Activated naive CD8-positive, alpha-beta T cell treated with anti-CD3 and anti-CD28 coated beads for 36 hours (primary cell): ENCODE data around the gene PIGBOS1. TPM values are rescaled to one million over a fixed set of nuclear protein-coding genes. Genes with fewer than 3 reads are reported as not detected.
"Not testable (repeated sequence)": the region's sequence is repeated elsewhere in the genome, so short reads cannot be mapped to it uniquely, and the experiment has no call there.

Experiments
- DNase-seq: peaks from one replicate; pipeline ENCODE4 v3.0.0; 2021
- H3K27ac Mint-ChIP-seq: one replicate; pipeline ENCODE4 v1.8.0; 2022; ENCODE audit warnings: mild to moderate bottlenecking, moderate library complexity, mixed read lengths
- H3K27me3 Mint-ChIP-seq: one replicate; pipeline ENCODE4 v1.8.0; 2022; ENCODE audit warnings: mild to moderate bottlenecking, mixed read lengths
- H3K36me3 Mint-ChIP-seq: one replicate; pipeline ENCODE4 v1.8.0; 2021; ENCODE audit warnings: mild to moderate bottlenecking, mixed read lengths
- H3K4me1 Mint-ChIP-seq: one replicate; pipeline ENCODE4 v1.8.0; 2021; ENCODE audit warnings: mixed read lengths
- H3K4me3 Mint-ChIP-seq: one replicate; pipeline ENCODE4 v1.8.0; 2022; ENCODE audit warnings: mild to moderate bottlenecking, moderate library complexity, mixed read lengths
- H3K9me3 Mint-ChIP-seq: one replicate; pipeline ENCODE4 v1.8.0; 2022; ENCODE audit warnings: mixed read lengths
- total RNA-seq, 2 experiments: library from RNA; stranded (reverse); gene quantifications; one replicate each; pipeline ENCODE4 v1.2.3, GENCODE V29; 2021

The PIGBOS1 gene
- total RNA-seq, 2 experiments from 2014 or later = 13.6 to 14.4 TPM

DNA sequence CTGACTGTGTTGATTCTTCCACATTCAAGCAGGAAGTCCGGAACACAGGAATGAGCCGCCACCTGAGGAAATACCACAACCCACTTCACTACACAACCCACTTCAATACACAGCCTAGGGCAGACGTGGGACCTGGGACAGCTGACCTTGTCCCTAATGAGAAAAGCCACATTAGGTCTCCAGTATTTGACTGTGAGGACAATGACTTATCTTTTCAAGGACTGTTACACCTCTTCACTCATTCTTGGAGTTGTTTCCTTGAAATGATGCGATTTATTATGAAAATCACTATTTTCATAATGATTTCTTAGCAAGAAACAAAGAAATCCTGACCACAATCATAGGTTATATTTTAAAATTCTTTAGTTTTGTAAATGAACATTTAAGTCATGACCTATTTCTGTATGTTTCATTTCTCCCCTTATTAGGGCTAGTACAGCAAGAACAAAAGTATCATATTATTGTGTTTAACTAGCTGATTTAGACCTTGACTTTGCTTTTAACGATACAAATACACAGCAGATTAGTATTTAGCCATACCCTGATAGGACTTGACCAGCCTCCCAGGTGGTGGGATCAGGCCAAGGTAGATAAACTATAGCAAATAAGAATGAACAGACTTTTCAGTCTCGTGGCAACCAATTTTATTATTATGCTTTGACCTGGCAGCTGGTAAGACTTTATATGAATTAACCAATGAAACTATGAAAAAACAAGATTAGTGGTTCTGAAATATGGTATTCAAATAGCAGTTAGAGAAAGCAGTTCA, 35.4 kb downstream of the PIGBOS1 start:
- Mint-ChIP-seq H3K27me3 (no peaks in the 10 kb centered on the region), H3K9me3 (peaks cover 2% of the 10 kb centered on the region), H3K36me3 (peaks cover 76% of the 10 kb centered on the region), H3K4me1 (peaks cover 91% of the 10 kb centered on the region), H3K27ac (peak overlapping the region; percentile 85), H3K4me3 (no peak overlapping the region)
- no peak for DNase-seq

DNA sequence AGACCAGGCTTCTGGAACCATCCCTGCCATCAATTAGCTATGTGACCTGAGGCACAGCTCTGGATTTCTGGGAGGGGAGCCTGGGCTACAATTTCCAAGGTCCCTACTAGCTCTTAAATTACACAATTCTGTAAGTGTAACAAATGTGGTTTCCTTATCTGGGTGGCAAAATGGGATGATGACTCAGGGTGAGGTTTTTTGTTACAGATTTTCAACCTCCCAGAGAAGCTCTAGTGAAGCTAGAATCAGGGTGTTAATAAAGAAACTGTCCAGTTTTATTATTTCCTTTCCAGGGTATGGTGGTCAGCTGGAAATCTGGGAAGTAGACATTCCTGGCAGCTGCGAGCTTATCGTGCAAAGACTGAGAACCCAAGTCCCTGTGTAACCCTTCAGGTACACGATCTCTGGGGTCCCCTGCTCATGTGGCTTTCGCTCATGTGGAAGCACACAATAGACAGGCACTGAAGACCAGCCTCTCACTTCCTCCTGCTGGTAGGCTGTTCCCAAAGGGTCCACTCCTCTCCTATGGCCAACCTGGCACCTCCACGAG, 36.6 kb downstream of the PIGBOS1 start:
- Mint-ChIP-seq H3K27ac (peak overlapping the region; percentile 85), H3K4me1 (peaks cover 91% of the 10 kb centered on the region), H3K36me3 (peaks cover 69% of the 10 kb centered on the region), H3K9me3 (peaks cover 2% of the 10 kb centered on the region), H3K4me3 (peak overlapping the region; percentile 22), H3K27me3 (no peaks in the 10 kb centered on the region)
- DNase-seq = no peak

DNA sequence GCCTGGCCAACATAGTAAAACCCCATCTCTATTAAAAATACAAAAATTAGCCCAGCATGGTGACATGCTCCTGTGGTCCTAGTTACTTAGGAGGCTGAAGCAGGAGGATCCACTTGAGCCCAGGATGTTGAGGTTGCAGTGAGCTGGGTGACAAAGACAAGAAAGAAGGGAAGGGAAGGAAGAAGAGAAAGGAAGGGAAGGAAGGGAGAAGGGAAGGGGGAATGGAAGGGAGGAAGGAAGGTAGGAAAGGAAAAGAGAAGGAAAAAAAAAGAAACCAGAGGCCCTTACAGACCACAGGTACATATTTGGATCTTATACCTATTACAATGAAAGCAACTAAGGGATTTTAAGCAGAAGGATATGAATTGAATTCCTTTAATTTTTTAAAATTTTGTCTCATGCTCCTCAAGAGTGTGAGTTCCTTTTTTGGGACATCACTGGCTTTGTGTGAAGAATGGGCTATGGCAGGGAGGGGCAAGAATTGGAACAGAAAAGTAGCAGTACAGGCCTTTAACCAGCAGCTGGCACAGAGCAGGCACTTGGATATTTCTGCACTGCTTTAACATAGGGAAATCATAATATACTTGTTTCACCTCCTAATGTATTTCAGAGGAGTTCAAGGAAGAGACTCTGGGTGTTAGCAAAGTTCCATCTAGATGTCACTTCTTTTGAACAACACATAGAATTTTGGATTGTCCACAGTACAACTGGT, 37.2 kb downstream of the PIGBOS1 start:
- Mint-ChIP-seq H3K4me1 (peaks cover 94% of the 10 kb centered on the region), H3K4me3 (peak overlapping the region; percentile 37), H3K9me3 (peaks cover 2% of the 10 kb centered on the region), H3K36me3 (peaks cover 64% of the 10 kb centered on the region), H3K27ac (peak overlapping the region; percentile 85), H3K27me3 (no peaks in the 10 kb centered on the region)
- DNase-seq = no peak

- Mint-ChIP-seq H3K36me3 (peaks cover 53% of the 10 kb centered on the region), H3K27ac (peak overlapping the region; percentile 80), H3K4me1 (peaks cover 91% of the 10 kb centered on the region)
- not testable (repeated sequence) for H3K4me3 Mint-ChIP-seq, H3K27me3 Mint-ChIP-seq, H3K9me3 Mint-ChIP-seq
- peak; percentile 32 for DNase-seq
Observed at GRCh38 chr15:55280589-55280988, 38.3 kb downstream of the PIGBOS1 start.

DNA sequence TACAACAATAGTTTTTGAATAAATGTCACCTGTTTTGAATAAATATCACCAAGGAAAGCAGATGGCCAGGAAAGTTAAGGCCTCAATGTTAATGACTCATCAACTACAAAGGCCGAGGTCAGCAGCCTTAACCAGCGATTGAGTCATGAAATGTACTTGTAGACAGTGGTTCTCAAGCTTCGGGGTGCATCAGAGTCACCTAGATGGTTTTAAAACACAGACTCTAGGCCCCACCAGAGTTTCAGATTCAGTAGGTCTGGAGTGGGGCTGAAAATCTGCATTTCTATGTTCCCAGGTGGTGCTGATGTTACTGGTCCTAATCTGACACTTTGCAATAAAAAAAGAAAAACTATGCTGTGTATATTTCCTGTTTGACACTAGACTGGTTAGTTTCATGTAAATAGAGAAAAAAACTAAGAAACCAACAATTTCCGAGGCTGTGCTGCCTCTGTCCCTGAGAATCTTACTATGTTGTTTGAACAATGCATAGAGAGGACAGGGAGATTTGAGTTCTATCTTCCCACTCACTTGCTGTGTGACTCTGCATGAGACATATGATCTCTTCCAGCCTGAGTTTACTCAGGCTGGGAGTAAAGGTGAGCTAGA, 39.1 kb downstream of the PIGBOS1 start:
- Mint-ChIP-seq H3K27me3 (no peaks in the 10 kb centered on the region), H3K36me3 (peaks cover 55% of the 10 kb centered on the region), H3K4me1 (peaks cover 90% of the 10 kb centered on the region), H3K4me3 (peak overlapping the region; percentile 60), H3K9me3 (peaks cover 2% of the 10 kb centered on the region), H3K27ac (peak overlapping the region; percentile 97)
- peak; percentile 65 for DNase-seq

DNA sequence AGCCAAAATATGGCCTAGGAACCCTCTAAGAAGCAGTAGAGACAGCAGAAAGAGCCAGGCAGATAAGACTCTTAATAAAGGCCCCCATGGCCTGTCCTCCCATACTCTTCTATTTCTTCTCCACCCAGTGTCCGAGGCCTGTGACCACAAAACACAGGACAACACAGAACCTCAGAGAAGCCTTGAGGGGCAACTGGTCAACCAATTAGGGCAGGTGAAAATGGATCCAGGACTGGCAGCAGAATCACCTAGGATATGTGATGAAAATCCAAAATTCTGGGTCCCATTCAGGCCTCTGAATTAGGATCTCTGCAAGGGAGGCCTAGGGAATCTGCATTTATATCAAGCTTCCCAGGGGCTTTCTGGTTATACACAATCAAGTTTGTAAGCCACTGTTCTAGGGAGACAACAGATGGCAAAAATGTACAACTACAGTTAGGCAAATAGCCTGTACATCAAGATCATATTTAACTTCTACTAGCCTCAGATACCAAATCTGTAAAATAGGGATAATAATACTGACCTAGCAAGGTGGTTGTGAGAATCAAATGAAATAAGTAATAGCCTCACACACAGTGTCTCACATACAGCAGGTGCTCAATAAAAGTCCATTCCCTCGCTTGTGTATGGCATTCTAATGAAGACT, 39.7 kb downstream of the PIGBOS1 start:
- peaks cover 51% of the 10 kb centered on the region for H3K36me3 Mint-ChIP-seq
- H3K27ac Mint-ChIP-seq = peak overlapping the region; percentile 97
- H3K4me1 Mint-ChIP-seq = peaks cover 85% of the 10 kb centered on the region
- peaks cover 2% of the 10 kb centered on the region for H3K9me3 Mint-ChIP-seq
- H3K4me3 Mint-ChIP-seq = peak overlapping the region; percentile 36
- no peak for DNase-seq
- no peaks in the 10 kb centered on the region for H3K27me3 Mint-ChIP-seq

GRCh38 chr15:55277715-55278114, 41.2 kb downstream of the PIGBOS1 start:
- H3K9me3 Mint-ChIP-seq = peaks cover 4% of the 10 kb centered on the region
- no peaks in the 10 kb centered on the region for H3K27me3 Mint-ChIP-seq
- H3K4me1 Mint-ChIP-seq = peaks cover 84% of the 10 kb centered on the region
- peak overlapping the region; percentile 94 for H3K27ac Mint-ChIP-seq
- H3K36me3 Mint-ChIP-seq = peaks cover 54% of the 10 kb centered on the region
- DNase-seq = no peak
- H3K4me3 Mint-ChIP-seq = peak overlapping the region; percentile 39

GRCh38 chr15:55277116-55277564, 41.8 kb downstream of the PIGBOS1 start:
- peaks cover 5% of the 10 kb centered on the region for H3K9me3 Mint-ChIP-seq
- peak; percentile 67 for DNase-seq
- peaks cover 56% of the 10 kb centered on the region for H3K36me3 Mint-ChIP-seq
- peaks cover 81% of the 10 kb centered on the region for H3K4me1 Mint-ChIP-seq
- H3K27me3 Mint-ChIP-seq = no peaks in the 10 kb centered on the region
- H3K4me3 Mint-ChIP-seq = peak overlapping the region; percentile 39
- peak overlapping the region; percentile 94 for H3K27ac Mint-ChIP-seq

DNA sequence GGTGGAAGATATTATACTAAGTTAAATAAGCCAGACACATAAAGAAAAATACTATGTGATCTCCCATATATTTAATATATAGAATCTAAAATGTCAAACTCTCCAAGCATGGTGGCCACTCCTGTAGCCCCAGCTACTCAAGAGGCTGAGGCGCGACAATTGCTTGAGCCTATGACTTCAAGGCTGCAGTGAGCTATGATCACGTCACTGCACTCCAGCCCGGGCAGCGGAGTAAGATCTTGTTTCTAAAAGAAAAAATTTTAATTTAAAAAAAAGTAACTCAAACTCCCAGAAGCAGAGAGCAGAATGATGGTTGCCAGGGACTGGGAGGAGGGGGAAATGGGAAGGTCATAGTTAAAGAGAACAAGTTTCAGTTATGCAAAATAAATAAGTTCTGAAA, 42.6 kb downstream of the PIGBOS1 start:
- Mint-ChIP-seq H3K27ac (peak overlapping the region; percentile 94), H3K9me3 (peaks cover 3% of the 10 kb centered on the region), H3K27me3 (no peaks in the 10 kb centered on the region), H3K4me3 (peak overlapping the region; percentile 18), H3K36me3 (peaks cover 55% of the 10 kb centered on the region), H3K4me1 (peaks cover 80% of the 10 kb centered on the region)
- no peak for DNase-seq

DNA sequence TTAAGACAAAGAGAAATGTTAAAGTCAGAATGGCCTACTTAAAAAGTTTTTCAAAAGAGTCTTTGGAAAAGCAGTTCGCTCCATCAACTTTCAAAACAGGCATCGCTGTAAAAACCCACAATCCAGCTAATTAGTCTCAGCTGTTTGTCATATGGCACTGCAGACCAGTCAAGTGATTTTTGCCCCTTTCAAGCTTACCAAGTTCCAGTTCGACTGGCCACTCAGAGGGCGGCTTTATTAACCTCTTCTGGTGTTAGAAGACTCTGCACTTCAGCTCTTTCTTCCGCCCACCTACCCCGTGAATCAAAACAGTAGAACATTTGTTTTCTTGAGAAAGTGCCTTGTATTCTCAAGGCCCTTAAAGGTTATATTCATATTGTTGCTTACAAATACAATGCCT, 48.6 kb downstream of the PIGBOS1 start:
- H3K4me3 Mint-ChIP-seq = no peak overlapping the region
- H3K27me3 Mint-ChIP-seq = no peaks in the 10 kb centered on the region
- peak overlapping the region; percentile 96 for H3K27ac Mint-ChIP-seq
- H3K4me1 Mint-ChIP-seq = peaks cover 80% of the 10 kb centered on the region
- DNase-seq = no peak
- peaks cover 3% of the 10 kb centered on the region for H3K9me3 Mint-ChIP-seq
- peaks cover 74% of the 10 kb centered on the region for H3K36me3 Mint-ChIP-seq

DNA sequence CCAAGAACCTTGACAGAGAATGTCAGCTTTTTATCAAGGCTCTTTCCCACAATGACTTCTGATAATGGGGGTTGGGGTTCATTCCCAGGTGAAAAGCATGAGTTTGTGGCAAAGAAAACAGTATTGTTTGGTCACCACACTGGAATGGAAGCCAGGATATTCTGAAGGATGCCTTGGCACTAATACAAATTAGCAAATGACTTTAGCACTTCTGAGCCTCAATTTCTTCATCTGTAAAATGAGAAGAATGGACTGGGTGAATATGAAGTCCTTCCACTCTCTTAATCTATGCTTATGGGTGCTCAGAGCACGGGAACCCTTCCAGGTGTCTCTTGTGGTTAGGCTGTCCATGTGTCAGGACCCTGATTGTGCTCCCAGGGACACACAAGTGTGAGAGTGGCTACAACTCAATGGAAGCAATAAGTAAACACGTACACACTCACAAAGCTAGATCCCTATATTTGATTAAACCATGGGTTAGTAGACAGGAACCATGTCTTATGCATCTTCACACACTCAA, 50.7 kb downstream of the PIGBOS1 start:
- peaks cover 66% of the 10 kb centered on the region for H3K4me1 Mint-ChIP-seq
- peaks cover 3% of the 10 kb centered on the region for H3K9me3 Mint-ChIP-seq
- H3K27me3 Mint-ChIP-seq = no peaks in the 10 kb centered on the region
- H3K4me3 Mint-ChIP-seq = no peak overlapping the region
- peaks cover 67% of the 10 kb centered on the region for H3K36me3 Mint-ChIP-seq
- no peak for DNase-seq
- peak overlapping the region; percentile 96 for H3K27ac Mint-ChIP-seq

DNA sequence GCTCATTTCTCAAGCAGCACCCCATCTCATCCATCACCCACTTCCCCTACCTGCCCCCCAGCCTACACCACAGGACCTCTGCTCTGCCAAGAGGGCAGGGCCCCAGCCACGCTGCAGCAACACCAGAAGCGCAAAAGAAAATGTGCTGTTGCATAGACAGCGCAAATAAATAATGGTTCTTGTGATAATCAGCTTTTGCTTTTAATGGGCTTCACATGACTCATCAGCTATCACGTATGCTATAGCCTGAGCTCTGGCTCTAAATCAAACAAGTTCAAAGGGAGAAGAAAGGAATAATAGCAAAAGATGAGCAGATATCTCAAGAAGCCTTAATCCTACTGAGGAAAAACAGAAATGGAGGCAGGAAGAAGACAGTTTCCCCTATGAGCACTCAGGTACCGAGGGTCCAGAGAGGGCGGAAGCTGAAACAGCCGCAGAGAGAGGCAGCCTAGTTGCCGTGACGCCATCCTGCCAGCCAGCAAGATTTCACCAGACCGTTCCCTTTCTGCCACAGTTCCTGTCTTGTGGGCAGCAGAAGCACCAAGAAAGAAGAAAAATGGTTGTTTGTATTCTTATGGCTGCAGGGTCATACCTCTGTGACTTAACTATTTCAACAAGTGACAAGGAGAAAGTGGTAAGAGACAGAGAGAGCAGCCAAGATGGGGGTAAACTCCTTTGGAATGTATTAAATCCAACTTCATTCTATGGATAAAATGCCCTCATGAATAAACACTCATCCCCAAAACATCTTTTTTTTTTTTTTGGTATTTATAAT, 51.3 kb downstream of the PIGBOS1 start:
- H3K27me3 Mint-ChIP-seq = no peaks in the 10 kb centered on the region
- H3K9me3 Mint-ChIP-seq = no peaks in the 10 kb centered on the region
- H3K36me3 Mint-ChIP-seq = peaks cover 68% of the 10 kb centered on the region

More for the DNA sequence above, 51.3 kb downstream of the PIGBOS1 start:
- H3K27ac Mint-ChIP-seq = peak overlapping the region; percentile 96
- peaks cover 66% of the 10 kb centered on the region for H3K4me1 Mint-ChIP-seq
- peak overlapping the region; percentile 77 for H3K4me3 Mint-ChIP-seq
- peak; percentile 70 for DNase-seq
